GM23248 (cell line): ENCODE data around the gene CDK13. TPM values are rescaled to one million over a fixed set of nuclear protein-coding genes. Genes with fewer than 3 reads are reported as not detected.
A peak's percentile ranks its signal among the peaks of the same experiment; 100 is the strongest.

Source experiments
- DNase-seq: peaks from one replicate; pipeline ENCODE4 v3.0.0-alpha.2; 2015
- H2AFZ ChIP-seq: fragments of 200-600 bp; sonication (generic); 2 replicates; pipeline ENCODE4 v1.6.1; 2016; ENCODE audit warnings: antibody characterized with exemption
- H3F3A ChIP-seq: fragments of 200-600 bp; sonication (generic); 2 replicates; pipeline ENCODE4 v1.6.1; 2016; ENCODE audit warnings: mild to moderate bottlenecking, antibody characterized with exemption, mixed run types; ENCODE audit not compliant: insufficient read depth
- H3K27ac ChIP-seq: fragments of 200-600 bp; sonication (generic); 2 replicates; pipeline ENCODE4 v1.5.1; 2016; ENCODE audit warnings: mild to moderate bottlenecking
- H3K27me3 ChIP-seq: fragments of 200-600 bp; sonication (generic); replicated peaks from 2 replicates; pipeline ENCODE4 v1.6.1; 2016; ENCODE audit warnings: mild to moderate bottlenecking; ENCODE audit not compliant: insufficient read depth
- H3K36me3 ChIP-seq: fragments of 200-600 bp; sonication (generic); 2 replicates; pipeline ENCODE4 v1.6.1; 2016; ENCODE audit warnings: low read depth, mild to moderate bottlenecking
- H3K4me1 ChIP-seq: fragments of 200-600 bp; sonication (generic); 2 replicates; pipeline ENCODE4 v1.6.1; 2016; ENCODE audit warnings: mild to moderate bottlenecking; ENCODE audit not compliant: insufficient read depth
- H3K4me2 ChIP-seq: fragments of 200-600 bp; sonication (generic); one replicate; pipeline ENCODE4 v1.6.1; 2016; ENCODE audit warnings: mild to moderate bottlenecking; ENCODE audit not compliant: unreplicated experiment
- H3K4me3 ChIP-seq: fragments of 200-600 bp; sonication (generic); 2 replicates; pipeline ENCODE4 v1.5.1; 2016; ENCODE audit warnings: mild to moderate bottlenecking
- H3K79me2 ChIP-seq: fragments of 200-600 bp; sonication (generic); 2 replicates; pipeline ENCODE4 v1.6.1; 2016; ENCODE audit warnings: mild to moderate bottlenecking; ENCODE audit not compliant: insufficient read depth
- H3K9ac ChIP-seq: fragments of 200-600 bp; sonication (generic); 2 replicates; pipeline ENCODE4 v1.6.1; 2016; ENCODE audit warnings: mild to moderate bottlenecking
- H3K9me2 ChIP-seq: fragments of 200-600 bp; sonication (generic); 2 replicates; pipeline ENCODE4 v1.6.1; 2016; ENCODE audit warnings: mixed run types, mild to moderate bottlenecking, moderate library complexity; ENCODE audit not compliant: insufficient read depth
- H3K9me3 ChIP-seq: fragments of 200-600 bp; sonication (generic); one replicate; pipeline ENCODE4 v1.6.1; 2017; ENCODE audit warnings: low read depth
- H4K20me1 ChIP-seq: fragments of 200-600 bp; sonication (generic); 2 replicates; pipeline ENCODE4 v1.6.0; 2016; ENCODE audit not compliant: insufficient read depth
- EZH2 ChIP-seq: fragments of 200-600 bp; sonication (generic); IDR thresholded peaks from 2 replicates; pipeline ENCODE4 v1.6.1; 2018; ENCODE audit warnings: antibody characterized with exemption, mild to moderate bottlenecking; ENCODE audit not compliant: insufficient read depth, poor library complexity, severe bottlenecking
- EZH2phosphoT487 ChIP-seq: fragments of 200-600 bp; sonication (generic); IDR thresholded peaks from 2 replicates; pipeline ENCODE4 v1.6.1; 2018; ENCODE audit warnings: antibody characterized with exemption, moderate library complexity, mild to moderate bottlenecking, low read depth; ENCODE audit not compliant: insufficient read depth
- WGBS, 2 experiments: methylation state at CpG; one replicate each; pipeline ENCODE4 v1.1.6; 2015 to 2017; ENCODE audit warnings: low lambda C conversion rate in 2 of 2, low coverage in 1 of 2; ENCODE audit errors: missing lambda C conversion rate in 2 of 2; 5-methylcytosine and 5-hydroxymethylcytosine counted together
- in situ Hi-C: fragments of 300-500 bp; cut with MboI; formaldehyde crosslinking; loops from 2 replicates; pipeline ENCODE4 v1.15.0; 2020
- polyA plus RNA-seq: library from polyadenylated mRNA; unstranded; fragments of >200 nt; fragmentation: Nextera tagmentation; extraction: Ambion mirVana; gene quantifications from 2 replicates; pipeline ENCODE4 v1.2.1, GENCODE V29; 2016
- total RNA-seq: library from RNA; depleted of rRNA; stranded (reverse); fragments of >200 nt; shearing (Covaris generic); gene quantifications from 2 replicates; pipeline ENCODE4 v1.2.3, GENCODE V29; 2014

Gene CDK13
- total and polyA plus RNA-seq, 2 experiments from 2014 or later = 13.3 to 41.4 TPM

- H4K20me1 ChIP-seq = peaks cover 47% of the 10 kb centered on the region
- in situ Hi-C loops = no loop called here
- TF ChIP-seq EZH2phosphoT487 (no peak), EZH2 (no peak)
These were observed 17.5 kb downstream of the CDK13 start for GRCh38 chr7:39967406-39968161.

DNA sequence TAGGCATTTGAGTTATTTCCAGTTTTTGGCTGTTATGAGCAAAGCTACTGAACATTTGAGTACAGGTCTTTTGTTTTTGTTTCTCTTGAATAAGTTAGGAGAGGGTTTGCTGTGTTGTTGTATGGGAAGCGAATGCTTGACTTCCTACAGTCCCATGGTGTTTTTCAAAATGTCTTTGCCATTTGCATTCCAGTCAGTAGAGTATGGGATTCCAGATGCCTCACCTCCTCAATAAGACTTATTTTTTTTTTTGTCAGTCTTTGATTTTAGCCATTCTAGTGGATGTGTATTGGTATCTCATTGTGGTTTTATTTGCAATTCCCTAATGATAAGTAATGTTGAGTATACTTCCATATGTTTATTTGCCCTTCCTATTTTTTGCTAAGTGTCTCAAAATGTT is 19.4 kb downstream of the CDK13 start:
- Histone ChIP-seq H2AFZ (no peak overlapping the region), H3K27ac (no peak overlapping the region), H3F3A (0 out of 2 replicates have a peak, but pooled peaks cover 4% of the 10 kb centered on the region), H3K9ac (no peak overlapping the region), H3K4me1 (peaks cover 16% of the 10 kb centered on the region), H3K4me2 (no peak overlapping the region), H3K79me2 (peaks cover 100% of the 10 kb centered on the region), H3K9me3 (no peaks in the 10 kb centered on the region), H4K20me1 (peaks cover 65% of the 10 kb centered on the region), H3K4me3 (no peak overlapping the region), H3K36me3 (no peaks in the 10 kb centered on the region), H3K9me2 (no peaks in the 10 kb centered on the region), H3K27me3 (no peaks in the 10 kb centered on the region)
- TF ChIP-seq EZH2 (no peak), EZH2phosphoT487 (no peak)
- 93 to 95% methylated on average over 1 of the region's 1 CpG for WGBS, 2 experiments
- DNase-seq = peak; percentile 6
- in situ Hi-C loops = no loop called here

More at GRCh38 chr7:39967406-39968161, 17.5 kb downstream of the CDK13 start:
- H3K27ac ChIP-seq = no peak overlapping the region
- H3K9me2 ChIP-seq = no peaks in the 10 kb centered on the region
- no peak for DNase-seq
- no peaks in the 10 kb centered on the region for H3K9me3 ChIP-seq
- 98 to 100% methylated on average over 2 of the region's 2 CpGs for WGBS, 2 experiments
- no peaks in the 10 kb centered on the region for H3K27me3 ChIP-seq
- H3K9ac ChIP-seq = no peak overlapping the region
- H2AFZ ChIP-seq = no peak overlapping the region
- H3K4me1 ChIP-seq = peaks cover 16% of the 10 kb centered on the region
- 0 out of 2 replicates have a peak, but pooled peaks cover 4% of the 10 kb centered on the region for H3F3A ChIP-seq
- peaks cover 99% of the 10 kb centered on the region for H3K79me2 ChIP-seq
- H3K4me2 ChIP-seq = no peak overlapping the region
- H3K4me3 ChIP-seq = no peak overlapping the region
- H3K36me3 ChIP-seq = no peaks in the 10 kb centered on the region

DNA sequence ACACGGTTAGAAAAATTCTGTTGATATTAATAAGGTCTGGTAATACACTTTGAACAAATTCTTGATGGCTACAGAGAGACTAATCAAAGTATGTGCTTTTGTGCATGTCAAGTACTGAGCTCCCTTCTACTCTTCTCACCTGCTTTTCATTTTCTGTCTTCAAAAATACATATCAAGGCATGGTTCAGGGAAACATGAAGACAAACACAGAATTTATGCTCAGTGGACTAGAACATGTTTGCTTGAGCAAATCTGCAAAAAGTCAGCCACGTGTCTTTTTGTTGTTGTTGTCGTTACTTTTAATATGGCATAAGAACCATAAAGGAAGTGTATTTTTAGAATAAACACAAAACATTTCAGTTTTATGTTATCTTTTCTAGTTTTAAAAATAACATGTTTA is 21.9 kb downstream of the CDK13 start:
- Histone ChIP-seq H3K4me2 (no peak overlapping the region), H3K4me3 (no peak overlapping the region), H3K27ac (no peak overlapping the region), H4K20me1 (peaks cover 74% of the 10 kb centered on the region), H3K9ac (no peak overlapping the region), H2AFZ (no peak overlapping the region), H3K4me1 (peaks cover 16% of the 10 kb centered on the region), H3K9me2 (no peaks in the 10 kb centered on the region), H3K9me3 (no peaks in the 10 kb centered on the region), H3F3A (0 out of 2 replicates have a peak, but pooled peaks cover 4% of the 10 kb centered on the region), H3K27me3 (no peaks in the 10 kb centered on the region), H3K79me2 (peaks cover 100% of the 10 kb centered on the region), H3K36me3 (no peaks in the 10 kb centered on the region)
- TF ChIP-seq EZH2phosphoT487 (no peak), EZH2 (no peak)
- WGBS, 2 experiments = 65 to 71% methylated on average over 3 of the region's 3 CpGs
- no peak for DNase-seq
- in situ Hi-C loops = no loop called here

DNA sequence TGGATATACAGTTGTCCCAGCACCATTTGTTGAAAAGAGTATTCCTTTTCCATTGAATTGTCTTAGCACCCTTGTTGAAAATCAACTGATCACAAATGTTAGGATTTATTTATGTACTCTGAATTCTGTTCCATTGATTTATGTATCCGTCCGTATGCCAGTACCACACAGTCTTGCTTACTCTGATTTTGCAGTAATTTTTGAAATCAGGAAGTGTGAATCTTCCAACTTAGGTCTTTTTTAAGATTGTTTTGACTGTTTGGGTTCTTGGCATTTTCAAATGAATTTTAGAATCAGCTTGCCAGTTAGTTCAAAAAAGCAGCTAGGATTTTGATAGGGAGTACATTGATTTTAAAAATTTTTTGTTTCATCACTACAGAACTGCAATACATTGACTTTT is 23.7 kb downstream of the CDK13 start:
- no peak for TF ChIP-seq EZH2phosphoT487
- TF ChIP-seq EZH2 = no peak
- H3K36me3 ChIP-seq = no peaks in the 10 kb centered on the region

More for the DNA sequence above, 23.7 kb downstream of the CDK13 start:
- no peak for DNase-seq
- H3K4me3 ChIP-seq = no peak overlapping the region
- H3K27ac ChIP-seq = no peak overlapping the region
- H3K79me2 ChIP-seq = peaks cover 100% of the 10 kb centered on the region
- H2AFZ ChIP-seq = no peak overlapping the region
- no peaks in the 10 kb centered on the region for H3K9me2 ChIP-seq
- WGBS, 2 experiments = 96 to 97% methylated on average over 2 of the region's 2 CpGs
- H3K9ac ChIP-seq = no peak overlapping the region
- H3K4me2 ChIP-seq = no peak overlapping the region
- peaks cover 16% of the 10 kb centered on the region for H3K4me1 ChIP-seq
- H3K9me3 ChIP-seq = no peaks in the 10 kb centered on the region
- in situ Hi-C loops = no loop called here
- H3F3A ChIP-seq = 0 out of 2 replicates have a peak, but pooled peaks cover 4% of the 10 kb centered on the region
- no peaks in the 10 kb centered on the region for H3K27me3 ChIP-seq
- peaks cover 77% of the 10 kb centered on the region for H4K20me1 ChIP-seq
